NCI-H748 (cell line): ENCODE results near the gene MAST4.
A peak's percentile ranks its signal among the peaks of the same experiment; 100 is the strongest.

Experiments
- DNase-seq: peaks from one replicate; lab custom pipeline; 2025; ENCODE audit not compliant: unreplicated experiment; lab: John Stamatoyannopoulos, UW

The MAST4 gene

DNA sequence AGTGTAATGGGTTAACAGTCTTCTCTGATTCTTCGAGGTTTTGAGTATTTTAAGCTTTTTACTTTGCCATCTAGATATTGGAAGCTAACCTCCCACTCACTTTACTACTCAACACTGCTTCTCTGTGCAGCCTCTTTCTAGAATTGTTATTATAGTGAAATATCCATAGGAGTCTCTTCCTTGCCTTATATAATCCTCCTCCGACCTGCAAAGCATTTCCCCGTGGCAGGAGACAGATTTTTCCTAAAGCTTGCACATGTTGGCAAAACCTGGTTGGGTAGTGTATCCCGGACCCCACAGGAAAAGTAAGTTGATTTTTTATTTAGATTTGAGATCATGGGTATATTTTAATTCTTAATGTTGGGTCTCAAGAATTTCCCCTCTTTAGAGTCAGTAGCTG lies 351.3 kb downstream of the MAST4 start:
- DNase-seq: no peak

DNA sequence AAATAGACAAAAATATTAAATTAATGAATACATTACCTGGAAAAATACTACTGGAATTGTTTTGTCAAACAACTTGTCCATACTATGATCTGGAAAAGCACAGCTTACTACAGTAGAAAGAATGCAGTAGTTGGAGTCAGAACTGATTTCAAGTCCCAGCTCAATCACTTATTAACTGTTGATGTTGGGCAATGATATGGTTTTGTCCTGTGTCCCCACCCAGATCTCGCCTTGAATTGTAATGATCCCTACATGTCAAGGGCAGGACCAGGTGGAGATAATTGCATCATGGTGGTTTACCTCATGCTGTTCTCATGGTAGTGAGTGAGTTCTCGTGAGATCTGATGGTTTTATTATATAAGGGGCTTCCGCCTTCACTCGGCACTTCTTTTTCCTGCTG lies 352.9 kb downstream of the MAST4 start:
- DNase-seq: peak; percentile 24

DNA sequence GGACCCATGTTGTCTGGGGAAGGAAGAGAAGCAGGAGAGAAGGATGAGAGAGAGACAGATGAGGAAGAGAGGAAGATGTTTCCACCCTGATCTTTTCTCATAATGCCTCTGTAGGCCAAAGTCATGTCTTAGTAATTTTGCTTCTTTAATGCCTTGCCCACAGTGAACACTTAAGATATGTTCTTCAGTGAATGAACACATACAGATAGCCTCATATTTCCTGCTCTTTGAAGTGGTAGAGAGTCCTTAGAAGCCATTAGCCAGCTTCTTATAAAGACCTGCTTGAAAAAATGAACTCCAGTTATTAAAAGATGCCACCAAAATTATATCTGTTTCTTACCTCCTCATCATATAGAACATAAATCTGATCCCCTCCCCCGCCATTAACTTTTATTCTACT lies 356.0 kb downstream of the MAST4 start:
- DNase-seq: no peak

DNA sequence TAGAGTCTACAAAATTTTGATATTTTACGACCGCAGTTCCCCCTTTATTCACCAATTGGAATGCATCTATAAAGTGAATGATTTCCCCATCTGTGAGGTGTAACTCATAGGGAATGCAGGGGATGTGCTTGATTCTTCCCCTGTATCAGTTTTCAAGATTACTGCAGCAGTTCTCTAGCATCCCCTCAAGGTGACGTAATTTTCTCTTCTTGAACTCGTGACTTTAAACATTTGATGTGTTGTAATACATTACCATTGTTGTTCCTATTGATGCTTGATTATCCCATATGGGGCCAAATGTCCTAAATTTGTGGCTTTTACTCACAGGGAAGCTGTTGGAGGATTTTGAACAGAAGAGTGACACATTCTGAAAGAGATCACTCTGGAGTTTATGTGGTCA lies 360.2 kb downstream of the MAST4 start:
- no peak for DNase-seq

DNA sequence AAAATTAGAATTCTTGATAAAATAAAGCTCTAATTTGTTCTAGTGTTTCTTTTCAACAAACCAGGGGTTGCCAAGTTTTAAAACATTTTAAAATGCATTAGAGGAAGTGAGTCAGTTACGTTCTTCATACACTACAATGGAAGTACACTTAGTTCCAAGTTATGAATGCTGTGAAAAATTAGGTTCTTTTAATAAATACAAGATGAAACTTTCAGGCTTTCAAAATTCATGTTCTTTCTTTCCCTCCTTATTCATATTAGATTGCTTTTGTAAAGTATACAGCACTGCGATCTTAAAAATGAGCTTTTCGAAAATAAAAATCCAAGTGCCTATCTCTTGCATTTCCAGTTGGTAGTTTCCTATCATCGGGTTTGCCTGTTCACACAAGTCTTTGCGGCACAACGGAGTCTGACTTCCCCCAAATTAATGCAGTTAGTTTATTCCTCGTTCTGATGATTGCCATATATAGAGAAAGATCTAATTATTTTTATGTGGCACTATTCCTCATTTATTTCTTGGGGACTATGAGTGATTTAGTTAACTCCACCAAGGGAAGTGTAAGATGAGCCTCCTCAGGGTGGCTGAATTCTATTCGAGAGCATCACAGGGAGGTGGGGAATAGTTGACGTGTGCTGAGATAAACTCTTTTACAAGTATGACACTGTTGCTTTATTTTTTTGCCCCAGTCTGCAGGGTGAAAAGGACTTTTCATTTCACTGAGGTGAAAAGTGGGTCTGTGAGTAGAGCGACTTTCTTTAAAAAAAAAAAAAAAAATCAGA lies 362.2 kb downstream of the MAST4 start:
- no peak for DNase-seq

DNA sequence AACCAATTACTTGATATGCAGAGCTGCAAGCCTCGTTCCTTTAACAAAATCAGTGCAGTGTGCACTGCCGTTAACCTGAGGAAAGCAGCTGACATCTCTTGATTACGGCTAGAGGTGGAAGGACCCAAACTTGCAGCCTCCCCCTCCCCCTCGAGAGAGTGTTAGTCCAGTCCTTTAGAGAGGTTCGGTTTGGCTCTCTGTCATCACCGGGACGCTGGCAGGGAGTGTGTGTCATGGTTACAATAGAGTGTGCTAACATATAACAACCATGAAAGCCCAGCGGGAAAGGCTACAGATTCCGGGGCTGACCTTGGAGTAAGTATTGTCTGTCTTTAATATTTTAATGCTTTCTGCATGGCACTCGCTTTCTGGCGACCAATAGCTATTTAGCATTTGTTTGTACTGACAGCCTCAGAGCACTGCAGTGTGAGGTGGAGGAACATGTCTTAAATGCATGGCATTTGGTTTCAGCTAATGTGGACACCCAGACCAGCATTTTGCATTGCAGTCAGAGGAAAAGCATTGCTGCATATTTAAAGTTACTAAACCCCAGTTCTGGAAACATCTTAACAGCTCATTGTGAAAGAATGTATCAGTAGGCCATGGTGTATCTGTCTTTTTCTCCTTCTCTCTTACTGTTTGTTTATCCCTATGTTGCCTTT lies 362.9 kb downstream of the MAST4 start:
- peak; percentile 35 for DNase-seq

DNA sequence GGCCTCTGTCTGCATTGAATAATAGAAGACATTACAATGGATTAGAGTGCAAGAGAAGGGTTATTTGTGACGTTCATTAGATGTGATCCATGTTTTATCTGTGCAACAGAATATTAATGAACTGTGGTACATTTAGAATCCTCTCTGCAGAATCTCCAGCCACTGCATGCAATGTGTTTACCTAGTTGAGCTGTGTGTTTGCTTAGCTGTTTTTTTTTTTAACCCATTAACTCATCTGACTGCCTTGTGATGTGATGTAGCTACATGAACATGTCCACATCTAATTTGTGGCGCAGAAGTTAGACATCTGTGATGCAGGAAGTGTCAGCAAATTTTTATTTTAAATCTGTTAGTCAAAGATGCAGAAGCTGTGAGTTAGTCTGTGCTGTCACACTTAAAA lies 363.5 kb downstream of the MAST4 start:
- peak; percentile 58 for DNase-seq

DNA sequence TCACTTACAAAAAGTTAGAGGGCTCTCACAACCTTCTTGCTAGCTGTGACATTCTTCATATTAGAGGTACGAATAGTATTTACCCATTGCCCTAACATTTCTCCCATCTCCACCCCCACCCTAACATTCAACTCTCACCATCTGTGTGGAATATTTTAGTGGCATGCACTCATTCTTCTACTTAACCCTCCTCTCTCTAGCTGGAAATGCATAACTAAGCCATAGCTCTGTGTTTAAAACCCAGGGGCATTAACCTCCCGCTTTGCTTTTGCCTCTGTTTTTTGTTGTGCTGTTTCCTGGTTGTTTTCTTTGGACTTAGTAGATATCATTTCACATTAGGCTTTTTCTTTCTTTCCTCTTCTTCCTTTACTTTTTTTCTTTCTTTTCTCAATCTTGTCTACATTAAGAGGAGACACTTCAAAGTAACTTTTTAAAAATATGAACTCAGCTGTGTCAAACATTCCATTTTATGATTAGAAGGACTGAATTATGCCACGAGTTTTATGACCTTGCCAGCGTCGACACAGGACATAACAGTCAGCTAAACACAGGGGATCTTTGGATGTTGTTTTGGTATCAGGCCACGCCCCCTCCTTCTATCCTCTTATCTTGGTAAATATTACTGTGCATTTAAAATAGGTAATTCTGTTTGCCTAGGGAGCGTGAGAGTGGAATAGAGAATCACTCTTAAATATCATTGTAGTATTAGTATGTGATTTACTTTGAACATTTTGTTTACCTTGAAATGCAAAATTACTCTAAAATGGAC lies 364.4 kb downstream of the MAST4 start:
- DNase-seq: peak; percentile 82

DNA sequence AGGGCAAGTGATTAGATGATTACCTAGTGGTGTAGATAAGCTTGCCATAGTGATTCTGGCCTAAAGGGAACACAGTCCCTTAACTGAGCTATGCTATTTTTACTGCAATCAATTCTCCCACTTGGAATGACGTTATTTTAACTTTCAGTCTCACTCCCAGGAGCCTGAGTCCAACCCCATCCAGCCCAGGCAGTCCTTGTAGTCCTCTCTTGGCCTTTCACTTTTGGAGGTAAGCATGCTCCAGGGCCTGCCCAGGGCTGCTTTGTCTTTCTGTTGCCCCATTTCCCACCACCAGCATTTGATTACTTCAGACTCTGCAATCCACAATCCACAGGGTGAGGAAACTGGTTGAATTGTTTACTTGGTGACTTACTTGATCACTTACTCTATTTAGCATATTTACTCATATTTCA lies 367.4 kb downstream of the MAST4 start:
- no peak for DNase-seq

DNA sequence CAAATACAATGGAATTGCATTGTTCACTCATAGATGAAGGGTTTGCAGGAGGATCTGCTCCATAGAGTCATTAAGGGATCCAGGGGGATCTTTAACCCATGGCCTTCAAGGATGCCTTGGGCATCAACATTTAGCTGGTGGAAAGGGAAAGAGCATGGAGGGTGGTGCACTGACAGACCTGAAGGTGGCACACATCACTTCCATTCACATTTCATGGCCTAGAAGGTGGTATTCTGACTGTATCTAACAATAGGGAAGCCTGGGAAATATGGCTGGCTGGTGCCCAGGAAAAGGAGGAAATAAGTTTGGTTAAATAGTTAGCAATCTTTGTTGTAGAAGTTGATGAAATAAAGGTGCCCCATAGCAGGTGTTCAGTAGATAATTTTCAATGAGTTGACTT lies 370.2 kb downstream of the MAST4 start:
- DNase-seq: no peak

DNA sequence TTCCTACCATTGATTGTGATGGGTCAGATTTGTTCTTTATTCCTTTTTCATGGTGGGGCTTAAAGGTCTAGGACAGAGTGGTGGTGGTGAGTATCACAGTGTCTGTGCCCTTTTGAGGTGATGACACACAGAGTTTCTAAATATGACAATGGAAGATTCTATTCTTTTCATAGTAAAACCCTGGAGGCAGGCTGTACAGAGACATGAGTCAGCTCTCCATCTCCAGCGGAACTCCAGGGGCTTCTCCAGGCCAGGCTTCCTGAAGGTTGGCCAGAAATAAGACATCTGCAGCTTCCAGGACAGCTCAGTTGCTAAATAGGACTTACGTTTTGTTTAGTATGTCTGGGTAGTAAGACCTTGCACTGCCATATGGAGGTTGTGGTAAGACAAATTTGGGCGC lies 370.9 kb downstream of the MAST4 start:
- DNase-seq: no peak

DNA sequence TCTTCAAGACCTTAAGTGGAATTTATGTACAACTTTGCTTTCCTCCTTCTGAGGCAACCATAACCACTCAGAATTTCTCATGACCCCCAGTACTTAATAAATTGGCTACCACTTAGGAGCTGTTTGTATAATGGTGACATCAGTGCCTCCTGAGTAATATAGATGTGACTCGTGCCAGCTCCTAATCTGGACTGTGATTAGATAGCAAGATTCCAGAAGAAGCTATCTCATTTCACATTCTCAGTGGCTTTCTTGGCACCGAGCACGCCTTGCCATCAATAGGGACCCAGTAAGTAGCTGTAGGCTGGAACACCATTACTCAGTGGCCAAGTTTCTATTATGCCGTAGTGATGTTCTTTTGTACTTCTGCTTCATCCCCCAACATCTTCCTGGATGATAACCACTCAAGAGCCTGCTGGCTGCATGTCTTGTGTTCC lies 371.7 kb downstream of the MAST4 start:
- DNase-seq: no peak

DNA sequence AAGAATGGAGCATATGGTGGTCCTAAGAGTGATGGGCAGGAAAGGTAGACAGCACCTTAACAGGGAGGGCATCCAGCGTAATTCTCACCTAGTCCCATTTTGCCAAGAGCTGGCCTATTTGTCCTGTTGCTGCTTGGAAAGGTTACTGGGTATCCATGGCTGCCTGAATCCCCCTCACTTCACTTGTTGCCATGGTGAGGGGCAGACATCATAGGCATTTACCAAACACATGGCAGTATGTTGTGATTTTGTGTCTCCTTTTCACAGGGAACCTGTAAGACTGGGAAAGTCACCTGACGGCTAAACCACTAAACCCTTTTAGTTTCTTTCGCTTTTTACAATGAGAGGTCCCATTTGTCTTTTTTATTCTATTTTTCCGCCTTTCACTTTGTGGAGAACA lies 373.3 kb downstream of the MAST4 start:
- no peak for DNase-seq

DNA sequence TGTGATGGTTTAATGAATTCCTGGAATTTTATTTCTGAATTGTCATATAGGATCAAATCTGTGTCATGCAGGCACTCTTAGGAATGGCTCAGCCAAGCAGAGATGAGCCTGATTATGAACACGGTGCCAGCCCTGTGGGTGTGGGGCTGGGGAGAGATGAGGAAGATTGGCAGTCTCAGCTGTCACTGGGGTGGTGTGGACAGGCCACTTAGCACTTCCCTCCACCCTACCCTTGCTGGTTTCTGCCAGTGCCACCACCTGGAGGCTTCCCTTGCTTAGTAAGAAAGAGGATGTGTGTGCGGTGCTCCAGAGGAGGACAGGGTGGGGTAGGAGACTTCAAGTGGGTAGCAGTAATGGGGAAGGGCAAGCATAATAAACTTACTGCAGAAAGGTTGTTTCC lies 373.8 kb downstream of the MAST4 start:
- DNase-seq: no peak

DNA sequence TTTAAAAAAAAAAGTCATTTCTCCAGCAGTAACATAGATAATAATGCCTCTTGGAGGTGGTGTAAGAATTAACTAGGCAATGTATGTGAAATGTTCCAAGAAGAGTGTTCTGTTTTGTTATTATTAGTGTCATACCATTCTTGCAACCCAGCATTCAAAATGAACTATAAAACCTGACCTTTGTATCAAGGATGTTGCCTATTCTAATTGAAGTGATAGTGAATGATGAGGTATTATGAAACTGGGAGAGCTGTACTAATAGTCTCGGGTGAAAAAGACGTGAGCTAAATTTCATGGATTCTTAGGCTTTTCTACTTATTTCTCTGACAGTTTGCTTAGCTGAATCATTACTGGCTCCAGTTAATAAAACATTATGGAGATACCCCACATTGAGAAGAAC lies 375.8 kb downstream of the MAST4 start:
- DNase-seq: no peak

DNA sequence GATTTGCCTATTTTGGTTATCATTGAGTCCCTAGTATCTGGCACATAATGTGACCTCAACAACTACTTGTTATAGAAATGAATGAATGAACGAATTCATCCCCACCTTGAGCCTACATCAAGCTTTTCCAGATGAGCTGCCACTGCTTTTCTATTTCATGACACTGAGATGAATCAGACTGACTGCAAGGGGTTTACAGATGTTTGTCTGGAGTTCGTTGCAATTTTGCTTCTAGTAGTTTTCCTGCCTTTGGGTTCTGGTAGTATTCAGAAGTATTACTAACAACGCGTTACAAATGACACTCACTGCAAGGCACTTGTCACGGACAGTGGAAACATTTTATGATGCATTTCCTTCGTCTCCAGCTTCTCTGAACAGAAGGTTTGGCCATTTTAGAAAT lies 378.1 kb downstream of the MAST4 start:
- DNase-seq: no peak

DNA sequence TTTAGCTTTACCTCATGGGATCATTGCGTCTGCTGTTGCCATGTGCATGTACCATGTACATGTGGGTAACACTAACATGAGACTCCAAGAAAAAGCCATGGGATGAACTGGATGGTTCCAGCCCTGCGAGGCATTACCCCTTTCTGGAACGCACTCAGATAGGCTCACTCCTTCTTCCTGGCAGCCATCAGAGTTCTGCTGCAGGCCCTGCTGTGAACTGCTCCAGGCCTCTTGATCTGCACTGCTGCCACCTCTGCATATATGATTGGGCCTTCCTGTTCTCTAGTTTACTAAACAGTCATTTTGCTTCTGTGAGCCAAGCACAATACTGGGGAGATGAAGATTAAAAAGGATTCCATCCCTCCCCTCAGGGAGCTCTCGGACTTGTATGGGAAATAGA lies 379.9 kb downstream of the MAST4 start:
- DNase-seq: no peak

DNA sequence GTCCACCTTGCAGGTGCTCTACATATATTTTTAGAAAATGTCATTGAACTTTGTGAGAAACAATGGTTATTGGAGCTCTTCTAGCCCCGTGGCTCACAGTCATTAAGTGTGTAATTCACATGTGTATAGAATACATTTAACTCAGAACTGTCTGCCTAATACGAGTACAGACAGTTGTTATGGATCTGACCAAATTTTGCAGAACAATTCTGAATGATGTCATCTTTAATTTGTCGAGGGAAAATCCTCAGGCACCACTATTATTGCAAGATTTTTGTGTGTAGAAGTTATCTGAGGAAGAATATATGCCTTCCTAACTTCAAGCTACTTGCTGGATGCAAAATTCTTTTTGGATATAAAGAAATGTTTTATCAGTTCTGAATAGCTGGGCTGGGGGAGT lies 383.5 kb downstream of the MAST4 start:
- no peak for DNase-seq

DNA sequence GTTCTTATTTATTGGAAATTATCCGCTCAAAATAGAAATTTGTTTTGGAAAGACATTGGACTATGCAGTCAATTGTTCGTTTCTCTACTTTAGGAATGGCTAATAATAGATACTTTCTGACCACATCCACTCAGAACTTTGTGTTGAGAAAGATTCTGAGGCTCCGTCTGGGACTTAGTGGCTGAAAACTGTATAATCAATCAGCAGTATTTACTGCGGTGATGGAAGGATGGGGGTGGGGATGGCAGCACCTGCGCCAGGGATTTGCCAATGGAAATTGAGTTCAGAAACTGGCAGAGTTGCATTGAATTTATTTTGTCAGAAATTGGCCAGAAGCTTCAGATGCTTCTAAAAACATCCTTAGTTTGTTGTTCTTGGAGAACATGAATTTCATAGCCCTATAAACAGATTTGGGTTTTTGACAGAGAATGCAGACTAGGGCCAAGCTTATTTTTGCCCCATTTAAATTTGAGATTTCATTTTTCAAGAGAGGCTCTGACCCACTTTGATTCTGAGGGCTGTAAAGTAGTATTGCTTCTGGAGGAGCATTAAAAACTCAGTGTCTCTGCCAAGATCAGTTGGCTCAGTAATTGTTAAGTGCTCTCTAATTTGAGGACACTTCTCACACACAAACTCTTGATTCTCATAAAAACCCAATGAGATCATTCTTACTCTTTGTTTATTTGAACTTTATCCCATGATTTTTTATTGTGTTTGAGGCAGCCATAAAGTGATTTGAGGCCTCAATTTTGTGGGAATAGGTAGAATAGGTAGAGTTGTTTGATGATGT lies 385.3 kb downstream of the MAST4 start:
- no peak for DNase-seq

DNA sequence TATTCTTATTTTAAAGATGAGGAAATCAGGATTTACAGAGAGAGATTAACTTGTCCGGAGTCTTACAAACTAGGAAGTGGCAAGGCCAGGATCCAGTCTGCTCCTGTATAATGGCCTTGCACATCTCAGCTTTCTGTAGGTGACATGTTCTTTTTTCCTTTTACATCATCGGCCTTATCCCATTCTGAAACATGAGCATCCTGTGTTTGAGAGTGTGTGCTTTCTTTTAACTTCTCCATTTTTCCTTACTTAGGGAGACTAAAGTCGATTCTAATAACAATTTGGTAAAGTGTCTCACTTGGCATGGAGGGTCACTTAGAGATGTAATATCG lies 385.8 kb downstream of the MAST4 start:
- DNase-seq: no peak

DNA sequence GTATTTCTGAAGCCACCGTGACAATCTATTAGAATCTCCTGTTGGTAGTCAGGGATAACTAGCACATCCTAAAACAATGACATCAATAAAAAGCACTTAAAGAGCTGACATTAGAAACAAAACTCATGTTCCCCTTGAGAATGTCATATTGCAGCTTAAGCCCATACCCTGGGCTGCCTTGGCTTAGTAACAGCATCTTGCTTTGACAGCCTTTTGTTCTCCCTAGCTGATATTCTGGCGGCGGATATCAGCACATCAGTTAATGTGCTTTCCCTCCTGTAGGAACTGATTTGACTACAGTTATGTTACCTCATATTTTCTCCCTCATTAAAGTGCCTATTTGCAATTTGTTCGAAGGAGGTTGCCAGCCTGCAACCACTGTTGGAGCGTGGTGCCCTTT lies 386.3 kb downstream of the MAST4 start:
- no peak for DNase-seq
